GM12878 (cell line): ENCODE measurements around the gene SIPA1. TPM values are rescaled to one million over a fixed set of nuclear protein-coding genes. Genes with fewer than 3 reads are reported as not detected.

ENCODE experiments used
- ATAC-seq: fragments of 200-7000 bp; cut with Tn5 transposase; 3 replicates; pipeline ENCODE4 v1.9.1; 2020; ENCODE audit warnings: mild to moderate bottlenecking, moderate library complexity
- BruUV-seq: library from RNA; stranded (reverse); fragments of 400-500 nt; replicated peaks from 2 replicates; lab custom pipeline; 2021; lab: Mats Ljungman, UMichigan
- CTCF ChIA-PET: fragments of 300-600 bp; sonication (Branson Sonifier 250); formaldehyde crosslinking; extraction: SDS; loops from one replicate; lab custom pipeline; 2021; ENCODE audit warnings: inconsistent platforms; lab: Yijun Ruan, JAX
- POLR2A ChIA-PET: fragments of 350-600 bp; formaldehyde crosslinking; extraction: SDS; loops from one replicate; lab custom pipeline; 2021; ENCODE audit warnings: inconsistent platforms; lab: Charles Lee
- RAD21 ChIA-PET: fragments of 300-600 bp; sonication (Branson Sonifier 250); formaldehyde crosslinking; loops from one replicate; lab custom pipeline; 2023; ENCODE audit warnings: antibody characterized with exemption; ENCODE audit not compliant: unreplicated experiment; lab: Charles Lee
- SMC1A ChIA-PET: fragments of 300-600 bp; sonication (Branson Sonifier 250); formaldehyde crosslinking; loops from one replicate; lab custom pipeline; 2023; ENCODE audit not compliant: unreplicated experiment, uncharacterized antibody; lab: Charles Lee
- DNase-seq: peaks from one replicate; pipeline ENCODE4 v3.0.0-alpha.2; 2011; ENCODE audit warnings: low read depth, low spot score
- FAIRE-seq: peaks from 3 replicates; lab custom pipeline; 2011; peaks lifted over from hg19 to GRCh38; lab: Jason Lieb, UNC
- H2AFZ ChIP-seq: 2 replicates; pipeline ENCODE4 v1.6.0; 2011; ENCODE audit warnings: low read depth, low read length, control low read depth; ENCODE audit not compliant: control insufficient read depth
- H3K27ac ChIP-seq: 2 replicates; pipeline ENCODE4 v1.5.1; 2011; ENCODE audit warnings: control low read depth; ENCODE audit not compliant: control insufficient read depth, insufficient read depth
- H3K27me3 ChIP-seq, 2 experiments: replicated peaks in 1 of 2; 2 replicates each; pipeline versions ENCODE4 v1.6.0 to v1.6.1; 2011; ENCODE audit warnings: low read length in 1 of 2; ENCODE audit not compliant: control insufficient read depth in 2 of 2, insufficient read depth in 2 of 2
- H3K36me3 ChIP-seq, 2 experiments: 2 replicates each; pipeline ENCODE4 v1.5.1; 2011; ENCODE audit warnings: low read length in 1 of 2; ENCODE audit not compliant: control insufficient read depth in 2 of 2, insufficient read depth in 2 of 2
- H3K4me1 ChIP-seq: 2 replicates; pipeline ENCODE4 v1.6.1; 2011; ENCODE audit warnings: mild to moderate bottlenecking, low read length, moderate library complexity, mixed read lengths; ENCODE audit not compliant: control insufficient read depth, insufficient read depth
- H3K4me2 ChIP-seq: 2 replicates; pipeline ENCODE4 v1.6.0; 2011; ENCODE audit warnings: control low read depth; ENCODE audit not compliant: control insufficient read depth, insufficient read depth
- H3K4me3 ChIP-seq: fragments of 200-600 bp; sonication (generic); 2 replicates; pipeline ENCODE4 v1.5.1; 2016
- H3K79me2 ChIP-seq: 2 replicates; pipeline ENCODE4 v1.6.0; 2011; ENCODE audit warnings: low read length; ENCODE audit not compliant: control insufficient read depth, insufficient read depth
- H3K9ac ChIP-seq: 2 replicates; pipeline ENCODE4 v1.8.0; 2011; ENCODE audit warnings: low read length, control low read depth, mixed read lengths; ENCODE audit not compliant: control insufficient read depth, insufficient read depth
- H3K9me3 ChIP-seq: replicated peaks from 3 replicates; pipeline ENCODE4 v1.5.1; 2011; ENCODE audit warnings: mild to moderate bottlenecking, low read length; ENCODE audit not compliant: control insufficient read depth, insufficient read depth
- H4K20me1 ChIP-seq: 2 replicates; pipeline ENCODE4 v1.6.0; 2011; ENCODE audit not compliant: control insufficient read depth, insufficient read depth
- IKZF2 ChIP-seq, 2 experiments: fragments of 450-650 bp; IDR thresholded peaks; 2 replicates each; pipeline ENCODE4 v1.6.1; 2017; ENCODE audit warnings: mild to moderate bottlenecking in 2 of 2, moderate library complexity in 2 of 2
- TCF3 ChIP-seq: IDR thresholded peaks from 2 replicates; pipeline ENCODE4 v1.6.1; 2012; ENCODE audit warnings: low read depth, mild to moderate bottlenecking, low read length, borderline replicate concordance; ENCODE audit not compliant: insufficient read depth
- TCF7 ChIP-seq: IDR thresholded peaks from 2 replicates; pipeline ENCODE4 v1.6.1; 2014; ENCODE audit warnings: antibody characterized with exemption, borderline replicate concordance
- WGBS: methylation state at CpG from one replicate; pipeline ENCODE4 v1.1.6; 2016; ENCODE audit warnings: low lambda C conversion rate; ENCODE audit not compliant: insufficient replicate concordance, insufficient coverage; ENCODE audit errors: missing lambda C conversion rate; 5-methylcytosine and 5-hydroxymethylcytosine counted together
- in situ Hi-C: fragments of 300-500 bp; cut with MboI; formaldehyde crosslinking; loops from 9 replicates; pipeline ENCODE4 v1.14.3; 2018; ENCODE audit warnings: mixed read lengths
- intact Hi-C: fragments of 100-400 bp; cut with micrococcal nuclease; formaldehyde crosslinking; loops from one replicate; pipeline ENCODE4 v1.14.2; 2022; ENCODE audit not compliant: unreplicated experiment
- polyA plus RNA-seq, 11 experiments: library from polyadenylated mRNA; depleted of rRNA in 4 of 11; unstranded in 6 of 11; stranded (reverse) in 5 of 11; fragments of >200 nt; fragmentation: Nextera tagmentation in 4 of 11; fragmentation: Illumina TruSeq in 1 of 11; extraction: Ambion mirVana in 4 of 11; extraction: Trizol in 1 of 11; gene quantifications; 1 replicate in 1 of 11; 2 replicates in 10 of 11; pipeline versions ENCODE4 v1.2.1 to v1.2.3, GENCODE V29; 2011 to 2016; ENCODE audit warnings: inconsistent platforms in 2 of 11, missing spikeins in 2 of 11, low read depth in 1 of 11
- total RNA-seq, 4 experiments: library from RNA; depleted of rRNA in 3 of 4; stranded (reverse); fragments of >200 nt in 3 of 4; fragmentation: Illumina TruSeq in 1 of 4; extraction: Trizol in 1 of 4; gene quantifications; 2 replicates each; pipeline versions ENCODE4 v1.2.1 to v1.2.3, GENCODE V29; 2013 to 2021
- TF ChIP-seq, protein P1 (sequence below): IDR thresholded peaks from 2 replicates; pipeline ENCODE4 v1.6.1; 2012; ENCODE audit warnings: low read length, inconsistent platforms

The SIPA1 gene
- total and polyA plus RNA-seq, 10 of the 15 experiments (the other 5 are each of a cell fraction or from before 2014, with no cell fraction given), result 1.0 to 139 (median 33.4) TPM

GRCh38 chr11:65610404-65610803 is 27.5 kb upstream of the SIPA1 start:
- TF ChIP-seq, protein P1, sequence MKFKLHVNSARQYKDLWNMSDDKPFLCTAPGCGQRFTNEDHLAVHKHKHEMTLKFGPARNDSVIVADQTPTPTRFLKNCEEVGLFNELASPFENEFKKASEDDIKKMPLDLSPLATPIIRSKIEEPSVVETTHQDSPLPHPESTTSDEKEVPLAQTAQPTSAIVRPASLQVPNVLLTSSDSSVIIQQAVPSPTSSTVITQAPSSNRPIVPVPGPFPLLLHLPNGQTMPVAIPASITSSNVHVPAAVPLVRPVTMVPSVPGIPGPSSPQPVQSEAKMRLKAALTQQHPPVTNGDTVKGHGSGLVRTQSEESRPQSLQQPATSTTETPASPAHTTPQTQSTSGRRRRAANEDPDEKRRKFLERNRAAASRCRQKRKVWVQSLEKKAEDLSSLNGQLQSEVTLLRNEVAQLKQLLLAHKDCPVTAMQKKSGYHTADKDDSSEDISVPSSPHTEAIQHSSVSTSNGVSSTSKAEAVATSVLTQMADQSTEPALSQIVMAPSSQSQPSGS, result no peak
- no peak for TF ChIP-seq TCF3
- no peak for TF ChIP-seq IKZF2 (IDR thresholded peaks at IDR 0.05)
- no peak for TF ChIP-seq TCF7
- TF ChIP-seq, all 136 proteins: peak for 0
- RAD21 ChIA-PET, result interaction anchor here (0.8 to 1.7 kb wide), 4 partner anchors 21 to 70 kb away, joined by 3 to 7 read pairs (median 5); partner anchors contain the start of gene FAM89B
- Histone ChIP-seq H3K4me2 (peak overlapping the region; percentile 93), H3K27ac (no peak overlapping the region; the same call in 1 of the 2 replicates), H4K20me1 (no peaks in the 10 kb centered on the region; the same call in 1 of the 2 replicates), H3K9me3 (no peaks in the 10 kb centered on the region), H3K9ac (peak overlapping the region; percentile 58), H3K4me1 (peaks cover 17% of the 10 kb centered on the region), H3K4me3 (peak overlapping the region; percentile 99; the same call in 1 of the 2 replicates), H3K36me3 (peaks cover 12 to 24% of the 10 kb centered on the region in 2 experiments; a peak in 3 of 4 replicates), H3K27me3 (no peaks in the 10 kb centered on the region), H2AFZ (no peak overlapping the region), H3K79me2 (peaks cover 47% of the 10 kb centered on the region)
- no peak for ATAC-seq
- no peak for FAIRE-seq
- in situ Hi-C loops, result no loop called here
- DNase-seq, result no peak
- SMC1A ChIA-PET, result interaction anchor here (0.8 to 1.5 kb wide), 4 partner anchors 7 to 43 kb away, joined by 3 to 5 read pairs (median 4); no protein-coding TSS in a partner anchor
- 81% methylated on average over 6 of the region's 6 CpGs for WGBS
- no TSS peak for BruUV-seq
- POLR2A ChIA-PET, result interaction anchor here (0.6 to 2.5 kb wide), 6 partner anchors 17 to 43 kb away, joined by 3 to 12 read pairs (median 3); partner anchors contain the start of gene SIPA1
- CTCF ChIA-PET, result interaction anchor here (0.9 to 2.1 kb wide), 7 partner anchors 17 to 250 kb away, joined by 3 to 10 read pairs (median 4); partner anchors contain the start of gene MUS81
- intact Hi-C loops, result loop anchor here (5.0 kb wide), 1 partner anchor 733 kb away; the partner anchor contains the start of gene EHD1
